Activated CD8-positive, alpha-beta T cell treated with anti-CD3 and anti-CD28 coated beads, Interleukin-2, amount 10 ng/mL, durations not matched to agents 7 days and 5 days (primary cell): ENCODE measurements around the gene GREM2. TPM values are rescaled to one million over a fixed set of nuclear protein-coding genes. Genes with fewer than 3 reads are reported as not detected.

ENCODE experiments used
- ATAC-seq: fragments of 150-1000 bp; cut with Tn5 transposase; one replicate; pipeline ENCODE4 v1.10.0; 2021; ENCODE audit warnings: moderate library complexity
- CTCF ChIA-PET: fragments of 350-600 bp; sonication (Branson Sonifier 250); formaldehyde crosslinking; loops from one replicate; lab custom pipeline; 2021; ENCODE audit warnings: antibody characterized with exemption; lab: Charles Lee
- POLR2A ChIA-PET: fragments of 350-600 bp; sonication (Branson Sonifier 250); formaldehyde crosslinking; loops from one replicate; lab custom pipeline; 2021; ENCODE audit warnings: antibody characterized with exemption; lab: Charles Lee
- DNase-seq: peaks from one replicate; pipeline ENCODE4 v3.0.0-alpha.2; 2020
- H3K27ac Mint-ChIP-seq: one replicate; pipeline ENCODE4 v1.8.0; 2021; ENCODE audit warnings: mild to moderate bottlenecking, mixed read lengths
- H3K27me3 Mint-ChIP-seq: one replicate; pipeline ENCODE4 v1.8.0; 2021; ENCODE audit warnings: low read depth, mixed read lengths
- H3K36me3 Mint-ChIP-seq: one replicate; pipeline ENCODE4 v1.8.0; 2021; ENCODE audit warnings: low read depth, mixed read lengths
- H3K4me1 Mint-ChIP-seq: one replicate; pipeline ENCODE4 v1.8.0; 2021; ENCODE audit warnings: low read depth, mixed read lengths
- H3K4me3 Mint-ChIP-seq: one replicate; pipeline ENCODE4 v1.8.0; 2021; ENCODE audit warnings: mild to moderate bottlenecking, mixed read lengths
- H3K9me3 Mint-ChIP-seq: one replicate; pipeline ENCODE4 v1.8.0; 2022; ENCODE audit warnings: mixed read lengths; ENCODE audit not compliant: insufficient read depth
- total RNA-seq, 2 experiments: library from RNA; stranded (reverse); gene quantifications; one replicate each; pipeline ENCODE4 v1.2.3, GENCODE V29; 2021

The GREM2 gene
- total RNA-seq, 2 experiments from 2014 or later: not detected

- CTCF ChIA-PET: no interaction called here
- Mint-ChIP-seq H3K36me3 (no peaks in the 10 kb centered on the region), H3K27ac (no peak overlapping the region), H3K27me3 (no peaks in the 10 kb centered on the region), H3K4me3 (no peak overlapping the region), H3K4me1 (no peaks in the 10 kb centered on the region), H3K9me3 (peaks cover 5% of the 10 kb centered on the region)
- DNase-seq: no peak
- POLR2A ChIA-PET: no interaction called here
- no peak for ATAC-seq
Measured at GRCh38 chr1:240533154-240533780, 78.7 kb downstream of the GREM2 start.

- DNase-seq (no peak), ATAC-seq (no peak)
- ChIA-PET CTCF (no interaction called here), POLR2A (no interaction called here)
- Mint-ChIP-seq H3K9me3 (peaks cover 5% of the 10 kb centered on the region), H3K4me1 (no peaks in the 10 kb centered on the region), H3K36me3 (no peaks in the 10 kb centered on the region), H3K27me3 (no peaks in the 10 kb centered on the region), H3K4me3 (no peak overlapping the region), H3K27ac (no peak overlapping the region)
Measured at GRCh38 chr1:240528591-240528990, 83.4 kb downstream of the GREM2 start.

- CTCF ChIA-PET: no interaction called here
- no peaks in the 10 kb centered on the region for H3K27me3 Mint-ChIP-seq
- POLR2A ChIA-PET: no interaction called here
- H3K9me3 Mint-ChIP-seq: peaks cover 7% of the 10 kb centered on the region
- H3K27ac Mint-ChIP-seq: no peak overlapping the region
- no peaks in the 10 kb centered on the region for H3K36me3 Mint-ChIP-seq
- no peaks in the 10 kb centered on the region for H3K4me1 Mint-ChIP-seq
- ATAC-seq: no peak
- no peak overlapping the region for H3K4me3 Mint-ChIP-seq
- DNase-seq: no peak
Measured at GRCh38 chr1:240527086-240527485, 84.9 kb downstream of the GREM2 start.

- Mint-ChIP-seq H3K27me3 (no peaks in the 10 kb centered on the region), H3K4me1 (no peaks in the 10 kb centered on the region), H3K9me3 (peaks cover 6% of the 10 kb centered on the region), H3K36me3 (no peaks in the 10 kb centered on the region), H3K4me3 (no peak overlapping the region), H3K27ac (no peak overlapping the region)
- POLR2A ChIA-PET: no interaction called here
- no peak for DNase-seq
- no peak for ATAC-seq
- CTCF ChIA-PET: no interaction called here
Measured at GRCh38 chr1:240526312-240526711, 85.6 kb downstream of the GREM2 start.

GRCh38 chr1:240524356-240525069, 87.4 kb downstream of the GREM2 start:
- no peaks in the 10 kb centered on the region for H3K4me1 Mint-ChIP-seq
- CTCF ChIA-PET: no interaction called here
- ATAC-seq (no peak), DNase-seq (no peak)
- no peaks in the 10 kb centered on the region for H3K36me3 Mint-ChIP-seq
- no peak overlapping the region for H3K4me3 Mint-ChIP-seq
- no peak overlapping the region for H3K27ac Mint-ChIP-seq
- H3K27me3 Mint-ChIP-seq: no peaks in the 10 kb centered on the region
- peaks cover 3% of the 10 kb centered on the region for H3K9me3 Mint-ChIP-seq
- POLR2A ChIA-PET: no interaction called here

- DNase-seq (no peak), ATAC-seq (no peak)
- H3K9me3 Mint-ChIP-seq: peaks cover 3% of the 10 kb centered on the region
- no peak overlapping the region for H3K27ac Mint-ChIP-seq
- no peak overlapping the region for H3K4me3 Mint-ChIP-seq
- H3K4me1 Mint-ChIP-seq: no peaks in the 10 kb centered on the region
- ChIA-PET CTCF (no interaction called here), POLR2A (no interaction called here)
- H3K36me3 Mint-ChIP-seq: no peaks in the 10 kb centered on the region
- no peaks in the 10 kb centered on the region for H3K27me3 Mint-ChIP-seq
Measured at GRCh38 chr1:240522122-240522822, 89.7 kb downstream of the GREM2 start.

GRCh38 chr1:240517891-240518290, 94.1 kb downstream of the GREM2 start:
- H3K9me3 Mint-ChIP-seq: peaks cover 3% of the 10 kb centered on the region
- no peaks in the 10 kb centered on the region for H3K36me3 Mint-ChIP-seq
- H3K4me1 Mint-ChIP-seq: no peaks in the 10 kb centered on the region
- no peak overlapping the region for H3K27ac Mint-ChIP-seq
- ATAC-seq (no peak), DNase-seq (no peak)
- H3K27me3 Mint-ChIP-seq: no peaks in the 10 kb centered on the region
- no peak overlapping the region for H3K4me3 Mint-ChIP-seq
- CTCF ChIA-PET: no interaction called here
- POLR2A ChIA-PET: no interaction called here

- ChIA-PET CTCF (no interaction called here), POLR2A (no interaction called here)
- Mint-ChIP-seq H3K9me3 (no peaks in the 10 kb centered on the region), H3K36me3 (no peaks in the 10 kb centered on the region), H3K4me3 (no peak overlapping the region), H3K27ac (no peak overlapping the region), H3K4me1 (no peaks in the 10 kb centered on the region), H3K27me3 (no peaks in the 10 kb centered on the region)
- DNase-seq (no peak), ATAC-seq (no peak)
Measured at GRCh38 chr1:240516069-240516468, 95.9 kb downstream of the GREM2 start.

GRCh38 chr1:240515505-240515904, 96.5 kb downstream of the GREM2 start:
- DNase-seq (no peak), ATAC-seq (no peak)
- Mint-ChIP-seq H3K27me3 (no peaks in the 10 kb centered on the region), H3K4me1 (no peaks in the 10 kb centered on the region), H3K9me3 (no peaks in the 10 kb centered on the region), H3K4me3 (no peak overlapping the region), H3K27ac (no peak overlapping the region), H3K36me3 (no peaks in the 10 kb centered on the region)
- ChIA-PET CTCF (no interaction called here), POLR2A (no interaction called here)

- Mint-ChIP-seq H3K27ac (no peak overlapping the region), H3K9me3 (peaks cover 4% of the 10 kb centered on the region), H3K36me3 (no peaks in the 10 kb centered on the region), H3K4me3 (no peak overlapping the region), H3K27me3 (no peaks in the 10 kb centered on the region), H3K4me1 (no peaks in the 10 kb centered on the region)
- ChIA-PET CTCF (no interaction called here), POLR2A (interaction anchor here (0.6 kb wide), 1 partner anchor 428 kb away, joined by 5 read pairs; no protein-coding TSS in a partner anchor)
- DNase-seq (no peak), ATAC-seq (no peak)
Measured at GRCh38 chr1:240511789-240512188, 100.2 kb downstream of the GREM2 start.

GRCh38 chr1:240508950-240509349, 103.0 kb downstream of the GREM2 start:
- ChIA-PET CTCF (no interaction called here), POLR2A (no interaction called here)
- no peak overlapping the region for H3K27ac Mint-ChIP-seq
- DNase-seq (no peak), ATAC-seq (no peak)
- no peaks in the 10 kb centered on the region for H3K27me3 Mint-ChIP-seq
- no peaks in the 10 kb centered on the region for H3K36me3 Mint-ChIP-seq
- no peak overlapping the region for H3K4me3 Mint-ChIP-seq
- H3K4me1 Mint-ChIP-seq: no peaks in the 10 kb centered on the region
- H3K9me3 Mint-ChIP-seq: peaks cover 4% of the 10 kb centered on the region

GRCh38 chr1:240508201-240508600, 103.8 kb downstream of the GREM2 start:
- ChIA-PET CTCF (no interaction called here), POLR2A (no interaction called here)
- H3K27me3 Mint-ChIP-seq: no peaks in the 10 kb centered on the region
- ATAC-seq: no peak
- no peak for DNase-seq
- H3K9me3 Mint-ChIP-seq: peaks cover 4% of the 10 kb centered on the region
- H3K4me1 Mint-ChIP-seq: no peaks in the 10 kb centered on the region
- H3K27ac Mint-ChIP-seq: no peak overlapping the region
- H3K36me3 Mint-ChIP-seq: no peaks in the 10 kb centered on the region
- H3K4me3 Mint-ChIP-seq: no peak overlapping the region
